HEK293 (cell line): ENCODE measurements around the gene EFEMP2.

ENCODE experiments used
- CTCF ChIP-seq: fragments of 450-650 bp; formaldehyde crosslinking; IDR thresholded peaks from 2 replicates; pipeline ENCODE4 v1.5.1; 2016; ENCODE audit warnings: missing biosample characterization, missing genetic modification characterization
- ZNF114 ChIP-seq: fragments of 450-650 bp; formaldehyde crosslinking; IDR thresholded peaks from 2 replicates; pipeline ENCODE4 v1.5.0; 2017; ENCODE audit warnings: missing biosample characterization, missing genetic modification characterization
- ZNF169 ChIP-seq: fragments of 450-650 bp; formaldehyde crosslinking; IDR thresholded peaks from 2 replicates; pipeline ENCODE4 v1.5.1; 2016; ENCODE audit warnings: missing biosample characterization, missing genetic modification characterization
- ZNF768 ChIP-seq: fragments of 450-650 bp; formaldehyde crosslinking; IDR thresholded peaks from 2 replicates; pipeline ENCODE4 v1.5.1; 2018; ENCODE audit warnings: missing biosample characterization, mild to moderate bottlenecking, missing genetic modification characterization

- TF ChIP-seq ZNF114 (tag by site-specific recombination) (no peak), ZNF169 (tag by site-specific recombination) (no peak), ZNF768 (tag by site-specific recombination) (no peak), CTCF (tag by site-specific recombination) (no peak)
Observed at GRCh38 chr11:65912845-65913244, 40.2 kb upstream of the EFEMP2 start.
